Neuron (in vitro differentiated cells): ENCODE results near the gene UBA7.
"Not testable (repeated sequence)": the region's sequence is repeated elsewhere in the genome, so short reads cannot be mapped to it uniquely, and the experiment has no call there.

Experiments
- H2AFZ ChIP-seq: one replicate; pipeline ENCODE4 v1.6.1; 2013; ENCODE audit warnings: low read depth, mild to moderate bottlenecking, inconsistent platforms, low read length, moderate library complexity
- H3K27me3 ChIP-seq: one replicate; pipeline ENCODE4 v1.6.1; 2013; ENCODE audit warnings: low read length; ENCODE audit not compliant: insufficient read depth
- H3K36me3 ChIP-seq: one replicate; pipeline ENCODE4 v1.6.1; 2013; ENCODE audit warnings: low read length; ENCODE audit not compliant: insufficient read depth
- H3K4me1 ChIP-seq: one replicate; pipeline ENCODE4 v1.6.1; 2013; ENCODE audit warnings: low read length; ENCODE audit not compliant: insufficient read depth
- H3K4me3 ChIP-seq: 2 replicates; pipeline ENCODE4 v1.5.1; 2013; ENCODE audit warnings: mild to moderate bottlenecking, low read length, moderate library complexity
- H3K9me3 ChIP-seq: one replicate; pipeline ENCODE4 v1.6.1; 2013; ENCODE audit warnings: low read length

Gene UBA7

DNA sequence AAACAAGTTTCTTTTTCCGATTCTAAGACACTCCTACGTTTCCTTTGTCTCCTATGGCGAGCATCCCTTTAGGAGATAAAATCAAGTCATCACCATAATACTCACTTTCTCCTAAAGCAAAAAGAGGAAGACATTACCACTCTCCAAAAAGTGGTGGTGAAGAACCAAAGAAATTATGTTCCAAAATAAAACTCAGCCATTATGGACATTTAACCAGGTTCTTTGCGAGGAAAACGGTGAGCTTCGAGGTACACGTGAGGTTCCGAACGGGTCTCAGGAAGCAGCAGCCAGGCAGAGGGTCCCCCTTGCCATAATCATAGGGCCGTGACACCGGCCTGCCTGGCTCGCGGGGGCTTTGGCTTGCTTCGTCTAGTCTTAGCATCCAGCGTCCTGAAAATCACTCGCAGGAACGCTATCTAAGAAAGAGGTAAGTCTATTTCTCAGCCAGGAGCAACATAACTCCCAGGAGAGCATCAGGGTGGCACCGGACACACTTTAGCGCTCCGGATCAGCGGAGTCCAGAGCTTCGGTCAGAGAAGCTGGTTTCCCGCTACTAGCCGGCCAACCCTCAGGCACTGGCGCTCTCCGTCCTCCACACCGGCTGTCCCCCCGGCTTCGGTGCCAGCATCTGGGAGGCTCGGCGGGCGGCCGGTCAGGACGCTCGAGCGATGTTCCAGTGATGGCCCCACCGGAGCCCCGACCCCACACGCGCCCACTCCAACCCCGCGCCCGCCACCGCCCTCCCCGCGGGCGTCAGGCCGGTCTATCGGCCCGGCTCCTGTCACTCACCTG lies 28.0 kb downstream of the UBA7 start:
- no peaks in the 10 kb centered on the region for H3K27me3 ChIP-seq
- peaks cover 14% of the 10 kb centered on the region for H3K4me1 ChIP-seq
- H3K9me3 ChIP-seq, result no peaks in the 10 kb centered on the region
- H3K4me3 ChIP-seq, result peak overlapping the region; percentile 81
- H3K36me3 ChIP-seq, result peaks cover 10% of the 10 kb centered on the region
- H2AFZ ChIP-seq, result no peak overlapping the region

DNA sequence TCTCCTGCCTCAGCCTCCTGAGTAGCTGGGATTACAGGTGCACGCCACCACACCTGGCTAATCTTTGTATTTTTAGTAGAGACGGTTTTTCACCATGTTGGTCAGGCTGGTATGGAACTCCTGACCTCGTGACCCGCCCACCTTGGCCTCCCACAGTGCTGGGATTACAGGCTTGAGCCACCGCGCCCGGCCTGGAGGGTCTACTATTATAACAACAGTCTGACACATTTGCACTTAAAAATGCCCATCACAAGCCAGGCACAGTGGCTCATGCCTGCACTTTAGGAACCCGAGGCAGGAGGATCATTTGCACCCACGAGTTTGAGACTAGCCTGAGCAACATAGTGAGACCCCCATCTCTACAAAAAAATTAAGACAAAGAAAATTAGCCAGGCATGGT lies 31.5 kb downstream of the UBA7 start:
- H3K27me3 ChIP-seq, H3K4me1 ChIP-seq, H3K4me3 ChIP-seq, H3K9me3 ChIP-seq, H2AFZ ChIP-seq: not testable (repeated sequence)
- H3K36me3 ChIP-seq, result peaks cover 21% of the 10 kb centered on the region

GRCh38 chr3:49781415-49782199 lies 32.1 kb downstream of the UBA7 start:
- H2AFZ ChIP-seq, result no peak overlapping the region
- H3K9me3 ChIP-seq, result no peaks in the 10 kb centered on the region
- no peaks in the 10 kb centered on the region for H3K27me3 ChIP-seq
- no peak overlapping the region for H3K4me3 ChIP-seq
- H3K4me1 ChIP-seq, result peaks cover 7% of the 10 kb centered on the region
- peaks cover 23% of the 10 kb centered on the region for H3K36me3 ChIP-seq

DNA sequence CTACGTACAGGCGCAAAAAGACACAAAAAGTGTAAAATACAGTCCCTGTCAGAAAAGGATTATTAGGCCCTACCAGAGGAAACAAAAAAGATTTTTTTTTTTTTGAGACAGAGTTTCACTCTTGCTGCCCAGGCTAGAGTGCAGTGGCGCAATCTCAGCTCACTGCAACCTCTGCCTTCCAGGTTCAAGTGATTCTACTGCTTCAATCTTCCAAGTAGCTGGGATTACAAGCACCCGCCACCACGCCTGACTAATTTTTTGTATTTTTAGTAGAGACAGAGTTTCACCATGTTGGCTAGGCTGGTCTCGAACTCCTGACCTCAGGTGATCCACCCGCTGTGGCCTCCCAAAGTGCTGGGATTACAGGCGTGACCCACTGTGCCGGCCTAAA lies 32.8 kb downstream of the UBA7 start:
- H2AFZ ChIP-seq, H3K4me1 ChIP-seq, H3K9me3 ChIP-seq, H3K27me3 ChIP-seq, H3K4me3 ChIP-seq: not testable (repeated sequence)
- H3K36me3 ChIP-seq, result peaks cover 23% of the 10 kb centered on the region

DNA sequence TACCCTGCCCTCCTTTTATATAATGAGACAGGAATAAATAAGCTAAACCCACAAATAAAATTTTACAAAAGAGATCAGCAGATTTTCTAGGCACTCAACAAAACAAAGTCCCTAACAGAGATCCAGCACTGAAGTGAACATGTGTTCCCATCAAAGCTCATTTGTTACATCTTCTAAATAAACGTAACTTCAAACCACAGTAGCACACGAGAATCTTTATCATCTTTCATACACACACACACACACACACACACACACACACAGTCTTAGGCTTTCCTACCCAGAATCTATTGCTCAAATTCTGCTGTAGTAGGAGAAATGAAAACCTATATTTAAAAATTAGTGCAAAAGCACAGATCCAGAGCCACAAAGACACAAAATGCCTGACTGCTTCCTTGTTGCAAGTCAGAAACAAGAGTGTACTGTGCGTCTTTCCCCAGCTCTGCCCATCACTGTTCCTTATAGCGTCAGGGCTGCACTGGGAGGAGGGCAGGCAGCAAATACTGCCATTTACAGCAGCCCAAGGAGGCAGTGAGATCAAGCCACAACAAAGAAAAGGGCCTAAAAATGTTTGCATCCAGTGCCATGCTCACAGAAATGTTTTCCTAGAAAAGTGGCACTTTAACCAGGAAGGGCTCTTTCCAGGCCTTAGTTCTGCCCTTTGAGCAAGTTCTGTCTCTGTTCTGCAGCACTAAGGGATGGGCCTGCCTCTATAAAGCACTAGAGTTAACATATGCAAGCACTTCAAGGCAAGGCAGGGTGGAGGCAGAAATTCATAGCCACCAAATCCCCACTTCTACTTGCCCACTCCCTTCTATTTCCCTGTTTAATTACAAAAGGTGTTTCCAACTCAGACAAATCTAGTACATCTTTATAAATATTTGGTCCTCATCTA lies 33.4 kb downstream of the UBA7 start:
- H2AFZ ChIP-seq, result no peak overlapping the region
- peaks cover 27% of the 10 kb centered on the region for H3K36me3 ChIP-seq
- H3K27me3 ChIP-seq, result no peaks in the 10 kb centered on the region
- no peak overlapping the region for H3K4me3 ChIP-seq
- no peaks in the 10 kb centered on the region for H3K9me3 ChIP-seq
- H3K4me1 ChIP-seq, result peaks cover 5% of the 10 kb centered on the region

DNA sequence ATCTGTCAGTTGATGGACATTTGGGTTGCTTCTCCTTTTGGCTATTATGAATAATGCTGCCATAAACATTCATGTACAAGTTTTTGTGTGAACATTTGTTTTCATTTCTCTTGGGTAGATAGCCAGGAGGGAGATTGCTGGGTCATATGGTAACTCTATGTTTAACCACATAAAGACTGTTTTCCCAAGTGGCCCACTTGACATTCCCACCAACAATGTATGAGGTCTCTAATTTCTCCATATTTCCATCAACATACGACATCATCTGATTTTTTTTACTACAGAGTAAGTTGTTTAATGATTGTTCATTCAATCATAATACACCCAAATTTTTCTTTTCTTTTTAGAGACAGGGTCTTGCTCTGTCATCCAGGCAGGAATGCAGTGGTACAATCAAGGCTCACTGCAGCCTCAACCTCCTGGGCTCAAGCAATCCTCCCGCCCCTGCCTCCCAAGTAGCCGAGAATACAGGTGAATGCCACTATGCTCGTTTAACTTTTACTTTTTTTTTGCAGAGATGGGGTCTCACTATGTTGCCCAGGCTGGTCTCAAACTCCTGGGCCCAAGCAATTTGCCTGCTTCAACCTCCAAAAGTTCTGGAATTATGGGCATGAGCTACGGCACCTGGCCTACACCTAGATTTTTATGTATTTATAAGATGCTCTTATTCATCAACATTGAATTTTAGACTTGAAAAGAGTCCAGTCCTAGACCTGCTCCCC lies 34.2 kb downstream of the UBA7 start:
- Histone ChIP-seq H3K4me3 (no peak overlapping the region), H3K9me3 (no peaks in the 10 kb centered on the region), H3K36me3 (peaks cover 30% of the 10 kb centered on the region), H3K27me3 (no peaks in the 10 kb centered on the region), H2AFZ (no peak overlapping the region), H3K4me1 (no peaks in the 10 kb centered on the region)

- not testable (repeated sequence) for H3K27me3 ChIP-seq, H3K4me1 ChIP-seq, H3K9me3 ChIP-seq, H3K4me3 ChIP-seq, H2AFZ ChIP-seq
- peaks cover 23% of the 10 kb centered on the region for H3K36me3 ChIP-seq
These were observed 37.7 kb downstream of the UBA7 start for GRCh38 chr3:49776101-49776500.

DNA sequence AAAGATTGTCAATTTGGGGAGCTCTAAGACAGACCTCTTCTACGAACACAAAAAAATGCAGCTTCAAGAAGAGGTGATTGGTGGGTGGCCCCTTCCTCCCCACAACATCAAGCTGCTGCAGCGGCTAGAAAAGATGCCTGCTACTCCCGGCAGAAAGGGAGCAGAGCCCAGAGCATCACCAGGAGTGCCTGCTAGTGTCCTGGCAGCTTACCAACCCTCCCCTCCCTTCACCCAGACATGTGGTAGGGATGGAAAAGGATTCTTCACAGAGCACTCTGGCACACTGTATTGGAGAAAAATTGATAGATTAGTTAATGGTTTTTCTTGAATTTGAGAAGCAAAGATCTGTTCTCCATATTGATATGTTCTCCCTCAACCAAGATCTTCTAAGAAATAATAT lies 38.2 kb downstream of the UBA7 start:
- Histone ChIP-seq H2AFZ (no peak overlapping the region), H3K4me1 (no peaks in the 10 kb centered on the region), H3K27me3 (no peaks in the 10 kb centered on the region), H3K4me3 (no peak overlapping the region), H3K9me3 (no peaks in the 10 kb centered on the region), H3K36me3 (peaks cover 26% of the 10 kb centered on the region)

- Histone ChIP-seq H3K9me3 (no peaks in the 10 kb centered on the region), H3K4me1 (no peaks in the 10 kb centered on the region), H3K27me3 (no peaks in the 10 kb centered on the region), H2AFZ (no peak overlapping the region), H3K4me3 (no peak overlapping the region), H3K36me3 (peaks cover 22% of the 10 kb centered on the region)
These were observed 41.0 kb downstream of the UBA7 start for GRCh38 chr3:49772703-49773102.

DNA sequence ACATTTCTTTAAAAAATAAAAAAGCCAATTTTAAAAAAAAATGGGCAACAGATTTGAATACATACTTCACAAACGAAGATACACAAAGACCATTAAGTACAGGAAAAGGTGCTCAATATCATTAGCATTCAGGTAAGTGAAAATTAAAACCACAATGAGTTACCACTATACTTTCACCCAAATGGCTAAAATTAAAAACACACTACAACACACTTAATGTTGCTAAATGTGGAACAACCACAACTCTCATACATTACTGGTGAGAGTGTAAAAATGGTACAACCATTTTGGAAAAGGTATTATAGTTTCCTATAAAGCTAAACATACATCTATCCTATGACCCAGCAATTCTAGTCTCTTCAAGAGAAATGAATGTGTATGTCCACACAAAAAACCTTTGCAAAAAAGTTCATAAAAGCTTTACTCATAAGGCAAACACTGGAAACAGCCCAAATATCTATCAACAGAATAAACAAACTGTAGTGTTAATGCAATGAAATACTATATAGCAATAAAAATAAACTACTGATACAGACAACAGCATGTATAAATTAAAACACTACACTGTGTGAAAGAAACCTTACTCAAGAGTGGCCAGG lies 42.3 kb downstream of the UBA7 start:
- H3K27me3 ChIP-seq, result no peaks in the 10 kb centered on the region
- H3K4me3 ChIP-seq, result no peak overlapping the region
- H3K36me3 ChIP-seq, result peaks cover 20% of the 10 kb centered on the region
- no peak overlapping the region for H2AFZ ChIP-seq
- H3K9me3 ChIP-seq, result no peaks in the 10 kb centered on the region
- no peaks in the 10 kb centered on the region for H3K4me1 ChIP-seq

GRCh38 chr3:49769926-49770325 lies 43.8 kb downstream of the UBA7 start:
- no peak overlapping the region for H2AFZ ChIP-seq
- no peaks in the 10 kb centered on the region for H3K4me1 ChIP-seq
- peaks cover 12% of the 10 kb centered on the region for H3K36me3 ChIP-seq
- no peak overlapping the region for H3K4me3 ChIP-seq
- H3K27me3 ChIP-seq, result no peaks in the 10 kb centered on the region
- no peaks in the 10 kb centered on the region for H3K9me3 ChIP-seq

DNA sequence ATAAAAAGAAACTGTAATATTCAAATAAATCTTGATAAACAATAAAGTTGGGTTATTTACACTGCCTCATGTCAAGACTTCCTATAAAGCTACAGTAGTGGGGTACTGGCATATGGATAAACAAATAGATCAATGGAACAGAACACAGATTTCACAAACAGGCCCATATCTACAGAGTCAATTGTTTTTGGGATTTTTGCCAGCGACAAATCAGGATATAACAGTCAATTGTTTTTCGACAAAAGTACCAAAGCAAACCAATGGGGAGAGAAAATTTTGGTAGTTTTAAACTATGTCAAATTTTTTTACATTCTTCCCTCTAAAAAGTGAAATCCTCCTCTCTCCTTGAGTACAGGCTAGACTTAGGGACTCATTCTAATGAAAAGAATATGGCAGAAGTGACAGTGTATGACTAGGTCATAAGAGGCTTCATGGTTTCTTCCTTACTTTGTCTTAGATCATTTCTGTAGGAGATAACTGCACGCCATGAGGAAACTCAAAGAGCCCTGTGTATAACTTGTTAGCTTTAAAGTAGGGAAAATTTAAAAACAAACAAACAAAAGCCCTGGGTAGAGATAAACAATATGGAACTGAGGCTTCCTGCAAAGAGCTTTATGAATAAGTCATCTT lies 44.4 kb downstream of the UBA7 start:
- no peaks in the 10 kb centered on the region for H3K4me1 ChIP-seq
- no peak overlapping the region for H2AFZ ChIP-seq
- peaks cover 2% of the 10 kb centered on the region for H3K9me3 ChIP-seq
- no peaks in the 10 kb centered on the region for H3K27me3 ChIP-seq
- peaks cover 13% of the 10 kb centered on the region for H3K36me3 ChIP-seq
- H3K4me3 ChIP-seq, result no peak overlapping the region
